IMR-90 (cell line): ENCODE data around the gene RMDN2.
A peak's percentile ranks its signal among the peaks of the same experiment; 100 is the strongest.

ENCODE experiments used
- BHLHE40 ChIP-seq: fragments of 150-350 bp; IDR thresholded peaks from 2 replicates; pipeline ENCODE4 v1.6.1; 2016; ENCODE audit warnings: mild to moderate bottlenecking, low read depth, low read length
- CEBPB ChIP-seq: IDR thresholded peaks from 2 replicates; pipeline ENCODE4 v1.6.1; 2012; ENCODE audit warnings: low read depth, low read length, improper control_type of control experiment
- MXI1 ChIP-seq: IDR thresholded peaks from 2 replicates; pipeline ENCODE4 v1.6.1; 2012; ENCODE audit warnings: low read depth, mild to moderate bottlenecking, low read length, moderate library complexity, borderline replicate concordance
- POLR2A ChIP-seq: IDR thresholded peaks from 2 replicates; pipeline ENCODE4 v1.6.1; 2012; ENCODE audit warnings: mild to moderate bottlenecking, low read depth, low read length
- RAD21 ChIP-seq: IDR thresholded peaks from 2 replicates; pipeline ENCODE4 v1.6.1; 2012; ENCODE audit warnings: low read length, improper control_type of control experiment
- RCOR1 ChIP-seq: IDR thresholded peaks from 2 replicates; pipeline ENCODE4 v1.6.1; 2012; ENCODE audit warnings: mild to moderate bottlenecking, low read length, improper control_type of control experiment; ENCODE audit not compliant: insufficient replicate concordance
- TF ChIP-seq, protein P1 (sequence below): conservative IDR thresholded peaks from 2 replicates; pipeline ENCODE4 v1.5.1; 2012; ENCODE audit warnings: mild to moderate bottlenecking, low read depth, low read length, improper control_type of control experiment

- TF ChIP-seq POLR2A (no peak), RAD21 (peak; percentile 95), MXI1 (no peak), CEBPB (no peak), RCOR1 (no peak), BHLHE40 (no peak)
- TF ChIP-seq, protein P1, sequence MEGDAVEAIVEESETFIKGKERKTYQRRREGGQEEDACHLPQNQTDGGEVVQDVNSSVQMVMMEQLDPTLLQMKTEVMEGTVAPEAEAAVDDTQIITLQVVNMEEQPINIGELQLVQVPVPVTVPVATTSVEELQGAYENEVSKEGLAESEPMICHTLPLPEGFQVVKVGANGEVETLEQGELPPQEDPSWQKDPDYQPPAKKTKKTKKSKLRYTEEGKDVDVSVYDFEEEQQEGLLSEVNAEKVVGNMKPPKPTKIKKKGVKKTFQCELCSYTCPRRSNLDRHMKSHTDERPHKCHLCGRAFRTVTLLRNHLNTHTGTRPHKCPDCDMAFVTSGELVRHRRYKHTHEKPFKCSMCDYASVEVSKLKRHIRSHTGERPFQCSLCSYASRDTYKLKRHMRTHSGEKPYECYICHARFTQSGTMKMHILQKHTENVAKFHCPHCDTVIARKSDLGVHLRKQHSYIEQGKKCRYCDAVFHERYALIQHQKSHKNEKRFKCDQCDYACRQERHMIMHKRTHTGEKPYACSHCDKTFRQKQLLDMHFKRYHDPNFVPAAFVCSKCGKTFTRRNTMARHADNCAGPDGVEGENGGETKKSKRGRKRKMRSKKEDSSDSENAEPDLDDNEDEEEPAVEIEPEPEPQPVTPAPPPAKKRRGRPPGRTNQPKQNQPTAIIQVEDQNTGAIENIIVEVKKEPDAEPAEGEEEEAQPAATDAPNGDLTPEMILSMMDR = peak; percentile 82
These were observed 47.4 kb upstream of the RMDN2 start for GRCh38 chr2:37877457-37878315.
